Retina (tissue), 1 donor: ENCODE results near the gene ZCCHC2.

Experiments
- DNase-seq: peaks from one replicate; pipeline ENCODE4 v3.0.0-alpha.2; 2016

The ZCCHC2 gene

GRCh38 chr18:62512532-62512931 is 10.3 kb upstream of the ZCCHC2 start:
- no peak for DNase-seq

GRCh38 chr18:62512996-62513395 is 9.8 kb upstream of the ZCCHC2 start:
- no peak for DNase-seq

GRCh38 chr18:62514570-62514969 is 8.3 kb upstream of the ZCCHC2 start:
- no peak for DNase-seq

GRCh38 chr18:62516242-62516641 is 6.6 kb upstream of the ZCCHC2 start:
- DNase-seq = no peak

DNA sequence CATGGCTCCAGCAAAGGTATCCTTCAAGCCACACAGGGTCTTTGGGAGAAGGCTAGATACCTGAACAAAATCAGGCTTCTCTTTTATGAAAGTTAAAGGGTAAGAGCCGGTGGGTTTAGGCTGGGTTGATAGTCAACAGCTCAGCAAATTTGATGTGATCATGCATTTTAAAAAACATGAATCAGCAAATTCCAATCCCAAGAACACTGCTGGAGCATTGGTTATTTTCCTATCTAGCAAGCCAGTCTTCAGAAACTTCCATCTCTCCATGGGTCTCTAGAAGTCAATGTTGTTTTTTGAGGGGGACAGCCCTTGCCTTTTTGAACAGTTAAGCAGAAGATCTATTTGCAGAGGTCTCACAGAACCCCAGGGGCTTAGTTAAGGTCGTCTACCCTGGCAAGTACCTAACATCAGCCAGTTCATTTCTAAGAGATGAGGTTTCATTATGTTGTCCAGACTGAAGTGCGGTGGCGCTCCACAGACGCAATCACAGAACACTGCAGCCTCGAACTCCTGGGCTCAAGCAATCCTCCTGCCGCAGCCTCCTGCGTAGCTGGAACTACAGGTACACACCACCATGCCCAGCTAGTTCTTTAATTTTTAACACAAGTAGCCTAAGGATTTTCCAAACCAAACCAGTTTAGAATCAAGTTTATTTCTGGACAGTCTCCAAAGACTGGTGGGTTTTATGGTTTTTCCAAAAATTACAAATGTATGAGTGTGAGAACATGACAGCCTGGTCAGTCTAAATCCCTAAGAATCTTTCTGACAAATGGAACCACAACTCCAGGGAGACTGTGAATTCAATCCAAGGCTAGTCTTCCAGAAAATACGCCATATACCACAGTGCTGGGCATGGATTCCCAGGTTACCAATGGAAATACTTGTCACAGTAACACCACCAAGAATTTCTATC is 4.1 kb upstream of the ZCCHC2 start:
- DNase-seq = no peak

- no peak for DNase-seq
Measured at GRCh38 chr18:62519684-62520083, 3.1 kb upstream of the ZCCHC2 start.

DNA sequence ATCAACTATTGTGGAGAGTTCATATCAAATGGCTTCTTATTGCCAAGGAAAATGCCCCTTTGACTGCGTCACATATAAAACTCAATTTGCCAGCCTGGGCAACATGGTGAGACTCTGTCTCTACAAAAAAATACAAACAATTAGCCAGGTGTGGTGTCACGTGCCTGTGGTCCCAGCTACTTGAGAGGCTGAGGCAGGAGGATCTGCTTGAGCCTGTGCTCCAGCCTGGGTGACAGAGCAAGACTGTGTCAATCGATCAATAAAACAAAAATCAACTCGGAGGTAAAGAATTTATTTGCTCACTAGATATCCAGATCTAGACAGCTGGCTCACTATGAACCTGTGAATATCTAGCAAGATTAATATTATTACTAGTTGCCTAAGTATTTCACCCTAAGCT is 1.7 kb upstream of the ZCCHC2 start:
- no peak for DNase-seq

DNA sequence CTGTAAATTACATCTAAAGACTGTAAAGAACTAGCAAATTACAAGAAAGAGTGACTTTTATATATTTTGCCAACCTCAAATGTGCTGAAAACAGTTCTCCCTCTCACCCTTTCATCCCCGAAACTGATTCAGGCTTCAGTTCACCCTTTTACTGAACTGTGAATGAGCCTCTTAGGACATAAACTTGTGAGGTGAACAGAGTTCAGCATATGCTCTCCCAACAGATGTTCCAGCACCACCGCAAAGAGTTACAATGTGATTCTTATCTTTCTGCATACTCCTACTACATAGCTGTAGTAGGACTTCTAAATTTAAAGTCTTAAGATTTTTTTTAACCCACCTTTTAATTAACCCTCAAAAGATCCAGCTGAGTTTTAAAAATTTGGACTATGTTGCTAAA is 1.2 kb upstream of the ZCCHC2 start:
- no peak for DNase-seq

DNA sequence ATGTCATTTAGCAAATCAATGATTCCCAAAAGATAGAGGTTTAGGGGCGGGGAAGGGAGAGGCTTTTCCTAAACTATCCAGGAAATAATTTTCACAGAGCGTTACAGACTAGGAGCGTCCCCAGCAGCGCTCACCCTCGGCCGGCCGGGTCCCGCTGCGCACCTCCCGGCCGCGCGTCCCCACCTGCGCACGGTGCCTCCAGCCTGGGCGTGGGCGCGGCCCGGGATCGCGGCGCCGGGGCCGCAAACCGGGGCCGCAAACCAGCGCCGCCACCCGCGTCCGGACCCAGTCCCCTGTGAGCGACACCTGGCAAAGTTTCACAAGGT is 684 bp upstream of the ZCCHC2 start:
- peak; percentile 17 for DNase-seq

DNA sequence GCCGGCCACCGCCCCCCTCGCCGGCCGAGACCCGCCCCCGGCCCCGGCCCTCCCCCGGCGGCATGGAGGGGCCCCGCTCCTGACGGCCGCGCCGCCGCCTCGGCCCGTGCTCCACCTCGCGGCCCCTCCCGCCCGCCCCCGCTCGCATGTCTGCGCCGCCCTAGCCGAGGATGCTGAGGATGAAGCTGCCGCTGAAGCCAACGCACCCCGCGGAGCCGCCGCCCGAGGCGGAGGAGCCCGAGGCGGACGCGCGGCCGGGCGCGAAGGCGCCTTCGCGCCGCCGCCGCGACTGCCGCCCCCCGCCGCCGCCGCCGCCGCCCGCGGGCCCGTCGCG is 397 bp downstream of the ZCCHC2 start:
- no peak for DNase-seq

GRCh38 chr18:62523631-62524439 is 1.0 kb downstream of the ZCCHC2 start:
- peak; percentile 82 for DNase-seq

GRCh38 chr18:62524440-62525200 is 1.8 kb downstream of the ZCCHC2 start:
- peak; percentile 88 for DNase-seq

DNA sequence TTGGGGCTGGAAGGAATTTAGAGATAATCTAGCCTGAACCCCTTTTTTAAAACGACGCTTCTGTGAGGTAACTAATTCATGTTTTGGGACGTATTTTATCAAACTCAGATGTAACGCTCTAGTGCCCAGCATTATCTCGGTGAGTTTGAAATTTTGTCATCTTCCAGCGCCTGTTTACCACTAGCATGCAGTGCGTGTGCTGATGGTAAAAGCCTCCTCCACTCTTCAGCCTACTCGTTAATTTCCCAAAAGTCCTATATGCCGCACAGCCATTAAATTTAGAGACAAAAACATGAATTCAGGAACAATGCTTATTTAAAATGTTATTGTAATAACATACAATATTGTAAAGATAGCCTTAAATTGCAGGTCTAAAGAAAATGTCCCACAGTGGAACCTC is 2.8 kb downstream of the ZCCHC2 start:
- DNase-seq = peak; percentile 24

GRCh38 chr18:62526098-62527025 is 3.5 kb downstream of the ZCCHC2 start:
- DNase-seq = peak; percentile 93

- no peak for DNase-seq
Measured at GRCh38 chr18:62529597-62529996, 6.8 kb downstream of the ZCCHC2 start.

- no peak for DNase-seq
Measured at GRCh38 chr18:62531078-62531477, 8.3 kb downstream of the ZCCHC2 start.

DNA sequence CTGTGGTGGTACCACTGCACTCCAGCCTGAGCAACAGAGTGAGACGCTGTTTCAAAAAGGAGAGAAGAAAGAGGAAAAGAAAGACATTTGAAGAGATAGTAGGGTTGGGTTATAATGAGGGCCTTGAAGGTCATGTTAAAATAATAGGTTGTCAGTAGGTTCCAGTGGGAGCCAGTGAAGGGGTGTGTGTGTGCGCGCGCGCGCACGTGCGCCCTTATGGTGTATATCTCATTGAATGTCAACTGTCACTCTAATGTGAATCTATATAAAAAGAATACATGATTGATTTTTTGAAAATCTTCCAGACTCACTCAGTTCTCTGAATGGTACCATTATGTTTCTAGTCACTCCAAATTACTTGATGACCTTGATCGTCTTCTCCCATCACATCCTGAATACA is 9.1 kb downstream of the ZCCHC2 start:
- no peak for DNase-seq

GRCh38 chr18:62536005-62536404 is 13.2 kb downstream of the ZCCHC2 start:
- no peak for DNase-seq

GRCh38 chr18:62537042-62537894 is 14.4 kb downstream of the ZCCHC2 start:
- DNase-seq = no peak

- DNase-seq = no peak
Measured at GRCh38 chr18:62537946-62538345, 15.1 kb downstream of the ZCCHC2 start.

DNA sequence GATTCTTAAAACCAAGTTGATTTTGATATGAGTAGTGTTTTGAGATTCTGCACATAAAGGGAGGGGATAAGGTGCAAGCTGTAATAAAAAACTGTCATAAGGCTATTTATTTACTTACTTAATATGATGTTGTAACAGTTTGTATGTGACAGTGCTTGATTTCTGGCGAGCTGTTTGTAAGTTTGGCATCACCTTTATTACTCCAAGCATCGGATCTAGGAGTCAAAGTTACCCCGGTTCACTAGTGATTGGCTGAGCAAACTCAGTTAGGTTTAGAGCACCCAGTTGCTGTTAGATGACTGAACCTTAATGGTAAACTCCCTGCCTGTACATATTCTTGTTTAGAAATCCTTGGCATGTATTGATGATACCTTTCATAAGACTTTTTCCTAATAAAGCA is 16.1 kb downstream of the ZCCHC2 start:
- DNase-seq = no peak
